ENCODE results near the gene TP53I13.

TP53I13 gene

GRCh38 chr17:29582254-29582765 is 13.8 kb downstream of the TP53I13 start:
- no peak for DNase-seq

DNA sequence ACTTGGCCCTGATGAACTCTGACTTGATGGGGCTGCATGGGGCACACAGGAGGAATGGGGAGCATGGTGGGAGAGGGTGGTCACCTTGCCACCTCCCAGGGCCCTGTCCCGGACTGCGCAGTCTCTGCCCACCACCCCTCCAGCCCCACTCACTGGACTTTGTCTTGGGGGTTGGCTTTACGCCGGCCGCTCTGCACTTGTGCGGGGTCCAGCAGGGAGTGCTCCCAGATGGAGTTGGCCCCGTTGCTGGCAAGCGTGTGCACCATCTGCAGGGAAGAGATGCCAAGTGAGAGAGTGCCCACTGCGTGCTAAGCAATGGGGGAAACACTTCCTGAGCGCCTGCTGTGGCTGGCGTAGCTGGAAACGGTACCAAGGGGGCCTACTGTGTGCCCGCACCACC is 14.3 kb downstream of the TP53I13 start:
- DNase-seq: no peak

GRCh38 chr17:29583324-29584248 is 15.1 kb downstream of the TP53I13 start:
- DNase-seq: no peak

GRCh38 chr17:29584452-29585079 is 16.1 kb downstream of the TP53I13 start:
- no peak for DNase-seq

- peak; percentile 36 to 60 for DNase-seq
Observed at GRCh38 chr17:29585080-29585751, 16.7 kb downstream of the TP53I13 start.

DNA sequence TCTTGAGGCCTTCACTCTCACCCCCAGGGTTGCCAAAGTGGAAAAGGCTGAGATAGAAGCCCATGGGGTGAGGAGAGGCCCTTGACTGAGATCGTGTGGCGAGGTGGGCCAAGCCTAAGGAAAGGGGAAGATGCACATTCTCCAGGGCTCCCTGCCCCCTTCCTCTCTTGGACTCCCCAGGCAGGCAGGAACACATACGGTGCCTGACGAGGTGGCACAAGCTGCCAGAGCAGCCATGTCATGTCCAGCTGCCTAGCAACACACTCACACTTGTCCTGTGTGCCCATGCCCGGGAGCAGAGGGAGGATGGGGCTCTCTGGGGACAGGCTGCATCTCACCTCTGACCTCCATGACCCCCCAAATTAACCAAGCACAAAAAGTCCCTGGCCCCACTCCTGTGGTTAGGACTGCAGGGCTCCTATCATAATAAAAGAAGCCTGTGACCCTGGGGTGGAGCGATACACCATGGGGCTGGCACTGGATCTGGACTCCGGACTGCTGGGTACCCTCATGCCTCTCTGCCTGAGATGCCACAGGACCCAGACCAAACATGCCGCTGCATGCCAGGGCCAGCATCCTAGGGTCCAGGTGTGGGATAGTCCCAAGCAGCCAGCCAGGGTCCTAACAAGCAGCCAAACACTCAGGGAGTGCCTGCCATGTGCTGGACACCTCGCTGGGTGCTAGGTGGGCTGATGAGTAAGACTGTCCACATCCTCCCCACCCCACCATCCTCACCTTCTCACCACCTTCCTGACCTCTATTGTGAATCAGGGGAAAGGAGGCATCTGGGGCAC is 18.4 kb downstream of the TP53I13 start:
- DNase-seq: no peak

- DNase-seq: no peak
Observed at GRCh38 chr17:29587591-29587990, 19.1 kb downstream of the TP53I13 start.

GRCh38 chr17:29588017-29588561 is 19.6 kb downstream of the TP53I13 start:
- no peak for DNase-seq

GRCh38 chr17:29588562-29589411 is 20.3 kb downstream of the TP53I13 start:
- DNase-seq: peak; percentile 34 to 51

DNA sequence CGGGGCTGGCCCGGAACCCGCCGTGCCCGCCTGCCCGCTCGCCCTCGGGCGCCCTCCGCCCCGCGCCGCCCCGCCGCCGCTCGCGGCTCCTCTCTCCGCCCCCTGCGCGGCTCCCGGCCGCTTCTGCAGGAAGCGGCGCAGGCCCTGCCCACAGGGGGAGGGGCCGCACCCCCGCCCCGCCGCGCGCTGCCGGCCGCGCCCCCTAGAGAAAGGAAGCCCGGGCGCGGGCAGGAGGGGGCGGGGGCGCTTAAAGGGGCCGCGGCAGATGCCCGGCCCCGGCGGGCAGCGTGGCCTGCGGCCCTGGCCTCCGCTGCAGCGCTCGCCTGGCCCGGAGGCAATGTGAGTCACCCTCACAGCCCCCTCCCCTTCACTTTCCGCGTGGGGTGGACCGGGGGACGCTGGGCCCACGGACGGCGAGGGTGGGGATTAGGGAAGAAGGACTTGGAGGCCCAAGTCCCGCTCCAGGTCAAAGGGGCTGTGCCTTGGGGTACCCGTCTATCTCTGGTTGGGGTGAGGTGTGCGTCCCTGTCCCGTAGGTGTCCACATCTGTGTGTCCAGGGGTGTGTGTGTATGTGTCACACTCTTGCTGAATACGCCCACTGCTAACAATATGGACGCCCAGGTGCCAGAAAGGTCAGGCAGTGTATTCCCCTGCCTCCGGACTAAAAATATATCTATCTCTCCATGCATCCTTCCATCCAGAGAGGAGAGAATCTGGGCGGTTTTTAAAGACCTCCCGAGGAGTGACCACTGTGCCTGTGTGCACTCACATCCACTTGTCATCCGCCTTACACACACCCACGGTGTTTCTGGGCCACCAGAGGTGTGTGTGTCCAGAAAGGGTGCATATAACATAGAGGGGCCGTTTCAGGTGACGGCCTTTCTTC is 21.3 kb downstream of the TP53I13 start, which contains the start of gene GIT1:
GIT1 (minus strand) TSS at position 125 of the 887 bp plus-strand sequence. CDS start 270 bp downstream, outside the sequence.
- peak; percentile 82 to 90 for DNase-seq

- no peak for DNase-seq
Observed at GRCh38 chr17:29590411-29591145, 22.1 kb downstream of the TP53I13 start.

- DNase-seq: peak in 1 of 2 donors; percentile 38
Observed at GRCh38 chr17:29591146-29591736, 22.7 kb downstream of the TP53I13 start.

DNA sequence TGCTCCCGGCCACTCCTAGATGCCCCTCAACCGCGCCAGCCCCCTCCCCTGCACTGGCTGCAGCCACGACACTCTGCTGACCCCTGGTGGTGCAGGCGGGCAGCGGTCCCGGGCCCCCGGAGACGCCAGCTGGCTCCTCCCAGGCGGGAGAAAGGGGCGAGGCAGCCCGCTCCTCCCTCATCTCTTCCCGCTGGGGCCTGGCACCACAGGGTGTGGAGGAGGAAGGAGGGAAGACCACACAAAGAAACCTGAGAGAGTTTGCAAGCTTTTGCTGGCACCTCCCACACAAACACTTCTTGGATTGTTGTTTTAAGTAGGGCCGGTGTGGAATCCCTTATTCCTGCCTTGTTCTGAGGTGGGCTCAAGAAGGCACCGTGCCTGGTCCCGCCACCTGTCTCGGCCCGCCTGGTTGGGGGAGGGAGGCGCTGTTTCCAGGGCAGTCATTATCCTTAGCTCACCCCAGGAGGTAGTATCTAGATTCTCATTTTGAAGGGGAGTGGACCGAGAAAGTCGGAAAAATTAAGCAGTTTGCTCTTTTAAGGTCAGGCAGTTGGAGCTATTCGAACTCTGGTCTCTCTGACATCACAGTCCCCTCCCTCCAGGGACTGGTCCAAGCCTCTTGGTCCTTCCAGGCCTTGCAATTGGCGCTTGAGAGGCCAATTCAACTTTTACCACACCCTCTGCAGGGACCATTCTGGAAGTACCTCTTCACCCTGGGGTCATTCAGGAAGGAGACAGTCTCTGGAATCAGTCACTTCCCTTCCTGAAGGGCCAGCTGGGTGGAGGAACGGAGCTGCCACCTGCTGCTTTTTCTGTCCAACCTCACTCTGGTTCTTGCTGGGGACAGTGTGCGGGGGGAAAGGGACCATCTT is 23.5 kb downstream of the TP53I13 start:
- DNase-seq: peak; percentile 72 to 83

- peak in 1 of 2 donors; percentile 43 for DNase-seq
Observed at GRCh38 chr17:29592850-29593551, 24.5 kb downstream of the TP53I13 start, which contains the start of gene ANKRD13B. Gene ANKRD13B (plus strand): TSS chr17:29593132. CDS start chr17:29593622, 490 bp downstream.

DNA sequence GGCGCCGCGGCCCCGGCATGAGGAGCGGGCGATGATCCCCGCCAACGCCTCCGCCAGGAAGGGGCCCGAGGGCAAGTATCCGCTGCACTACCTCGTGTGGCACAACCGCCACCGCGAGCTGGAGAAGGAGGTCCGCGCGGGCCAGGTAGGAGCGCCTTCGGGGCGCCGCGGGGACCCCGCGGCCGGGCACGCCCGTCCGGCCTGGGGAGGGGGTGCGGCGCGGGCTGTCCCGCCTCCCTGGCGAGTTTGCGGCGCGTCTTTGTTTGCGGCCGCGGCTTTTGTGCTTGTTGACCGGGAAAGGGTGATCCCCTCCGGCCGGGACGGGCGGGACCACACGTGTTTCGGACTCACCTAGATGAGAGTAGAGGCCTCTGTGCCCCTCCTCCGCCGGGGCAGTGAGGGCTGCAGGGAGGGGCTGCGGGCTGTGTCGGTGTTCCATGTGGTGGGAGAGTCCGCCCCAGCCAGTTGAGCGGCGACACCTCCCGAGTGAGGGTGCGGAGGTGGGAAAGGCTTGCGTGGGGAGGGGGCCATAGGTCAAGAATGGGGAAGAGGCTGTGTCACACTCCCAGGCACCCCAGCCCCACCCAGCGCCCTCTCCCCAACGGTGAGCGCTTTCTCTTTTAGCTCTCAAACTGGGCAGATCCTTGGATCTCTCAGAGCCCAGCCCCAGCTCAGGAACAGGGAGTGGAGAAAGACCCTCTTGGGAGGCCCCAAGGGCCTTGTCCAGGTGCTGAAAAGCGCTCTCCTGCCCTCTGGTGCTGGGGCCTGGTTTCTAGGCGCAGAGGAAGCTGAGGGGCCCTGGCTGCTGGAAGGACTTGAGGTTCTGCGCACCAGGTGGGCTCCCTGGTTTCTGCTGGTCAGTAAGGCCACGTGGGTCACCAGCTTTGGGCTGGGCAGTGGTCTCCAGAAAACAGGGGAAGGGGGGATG is 25.4 kb downstream of the TP53I13 start:
- DNase-seq: peak in 1 of 2 donors; percentile 26

Measured in CD4-positive, alpha-beta T cell treated with Interferon alpha-2 for 1 hour (primary cell).